ENCODE results near the gene SPATA24. TPM values are rescaled to one million over a fixed set of nuclear protein-coding genes. Genes with fewer than 3 reads are reported as not detected.

Gene SPATA24
- total and polyA plus RNA-seq, 2 of the 13 experiments (the other 11 are each of a cell fraction or from before 2014, with no cell fraction given) = 6.0 to 11.1 TPM

DNA sequence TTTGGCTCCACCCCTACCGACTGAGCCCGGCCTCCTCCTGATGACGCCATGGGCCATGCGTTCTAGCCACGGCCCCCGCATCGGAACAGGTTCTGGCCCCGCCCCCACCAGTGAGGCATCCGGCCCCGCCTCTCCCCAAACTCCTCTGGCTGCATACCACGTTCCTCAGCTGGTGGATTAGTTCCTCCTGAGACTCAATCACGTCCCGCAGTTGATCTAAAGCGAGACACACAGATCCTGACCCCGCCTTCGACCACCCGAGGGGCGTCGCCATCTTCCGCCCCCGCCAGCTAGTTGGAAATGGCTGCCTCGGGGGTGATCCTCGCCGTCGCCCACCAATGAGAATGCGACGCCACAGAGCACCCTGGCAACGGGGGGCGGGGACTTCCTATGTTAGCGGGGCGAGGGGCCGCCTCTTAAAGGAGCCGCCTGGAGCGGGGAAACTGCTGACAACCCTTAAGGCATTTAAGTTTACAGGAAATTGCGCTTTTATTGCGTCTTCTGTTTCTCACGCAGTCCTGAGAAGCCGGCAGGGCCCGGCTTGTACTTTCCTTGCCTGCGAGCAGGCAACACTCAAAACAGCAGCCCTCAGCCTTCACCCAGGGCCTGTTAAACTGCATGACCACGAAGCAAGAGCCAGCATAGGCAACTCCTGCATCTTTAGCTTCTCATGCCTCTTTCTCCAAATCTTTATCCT lies at the start of gene SPATA24 (continued):
- TF ChIP-seq FOXJ3 (CRISPR knock-in tag; IDR thresholded peaks at IDR 0.05; ENCODE audit: borderline replicate concordance) = no peak
- TF ChIP-seq, protein P1, sequence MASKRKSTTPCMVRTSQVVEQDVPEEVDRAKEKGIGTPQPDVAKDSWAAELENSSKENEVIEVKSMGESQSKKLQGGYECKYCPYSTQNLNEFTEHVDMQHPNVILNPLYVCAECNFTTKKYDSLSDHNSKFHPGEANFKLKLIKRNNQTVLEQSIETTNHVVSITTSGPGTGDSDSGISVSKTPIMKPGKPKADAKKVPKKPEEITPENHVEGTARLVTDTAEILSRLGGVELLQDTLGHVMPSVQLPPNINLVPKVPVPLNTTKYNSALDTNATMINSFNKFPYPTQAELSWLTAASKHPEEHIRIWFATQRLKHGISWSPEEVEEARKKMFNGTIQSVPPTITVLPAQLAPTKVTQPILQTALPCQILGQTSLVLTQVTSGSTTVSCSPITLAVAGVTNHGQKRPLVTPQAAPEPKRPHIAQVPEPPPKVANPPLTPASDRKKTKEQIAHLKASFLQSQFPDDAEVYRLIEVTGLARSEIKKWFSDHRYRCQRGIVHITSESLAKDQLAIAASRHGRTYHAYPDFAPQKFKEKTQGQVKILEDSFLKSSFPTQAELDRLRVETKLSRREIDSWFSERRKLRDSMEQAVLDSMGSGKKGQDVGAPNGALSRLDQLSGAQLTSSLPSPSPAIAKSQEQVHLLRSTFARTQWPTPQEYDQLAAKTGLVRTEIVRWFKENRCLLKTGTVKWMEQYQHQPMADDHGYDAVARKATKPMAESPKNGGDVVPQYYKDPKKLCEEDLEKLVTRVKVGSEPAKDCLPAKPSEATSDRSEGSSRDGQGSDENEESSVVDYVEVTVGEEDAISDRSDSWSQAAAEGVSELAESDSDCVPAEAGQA (IDR thresholded peaks at IDR 0.05; ENCODE audit: low read depth) = peak; percentile 75
- TF ChIP-seq, protein P1 (CRISPR knock-in tag; IDR thresholded peaks at IDR 0.05; ENCODE audit: borderline replicate concordance) = no peak
- 0 out of 2 replicates have a peak, but pooled peaks have one; percentile 23 for TF ChIP-seq ZNF232 (CRISPR knock-in tag; IDR thresholded peaks at IDR 0.05; ENCODE audit: borderline replicate concordance)
- TF ChIP-seq PHF8 (CRISPR knock-in tag; IDR thresholded peaks at IDR 0.05) = peak; percentile 65; the same call in 1 of the 2 replicates
- TF ChIP-seq MYC (CRISPR knock-in tag; IDR thresholded peaks at IDR 0.05; ENCODE audit: borderline replicate concordance) = peak; percentile 66; the same call in 1 of the 2 replicates
- TF ChIP-seq HDAC2 (CRISPR knock-in tag; IDR thresholded peaks at IDR 0.05) = peak; percentile 12; the same call in 1 of the 2 replicates
- TF ChIP-seq, protein P2, sequence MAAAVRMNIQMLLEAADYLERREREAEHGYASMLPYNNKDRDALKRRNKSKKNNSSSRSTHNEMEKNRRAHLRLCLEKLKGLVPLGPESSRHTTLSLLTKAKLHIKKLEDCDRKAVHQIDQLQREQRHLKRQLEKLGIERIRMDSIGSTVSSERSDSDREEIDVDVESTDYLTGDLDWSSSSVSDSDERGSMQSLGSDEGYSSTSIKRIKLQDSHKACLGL (CRISPR knock-in tag; IDR thresholded peaks at IDR 0.05) = peak; percentile 77; the same call in 1 of the 2 replicates
- TF ChIP-seq, protein P3, sequence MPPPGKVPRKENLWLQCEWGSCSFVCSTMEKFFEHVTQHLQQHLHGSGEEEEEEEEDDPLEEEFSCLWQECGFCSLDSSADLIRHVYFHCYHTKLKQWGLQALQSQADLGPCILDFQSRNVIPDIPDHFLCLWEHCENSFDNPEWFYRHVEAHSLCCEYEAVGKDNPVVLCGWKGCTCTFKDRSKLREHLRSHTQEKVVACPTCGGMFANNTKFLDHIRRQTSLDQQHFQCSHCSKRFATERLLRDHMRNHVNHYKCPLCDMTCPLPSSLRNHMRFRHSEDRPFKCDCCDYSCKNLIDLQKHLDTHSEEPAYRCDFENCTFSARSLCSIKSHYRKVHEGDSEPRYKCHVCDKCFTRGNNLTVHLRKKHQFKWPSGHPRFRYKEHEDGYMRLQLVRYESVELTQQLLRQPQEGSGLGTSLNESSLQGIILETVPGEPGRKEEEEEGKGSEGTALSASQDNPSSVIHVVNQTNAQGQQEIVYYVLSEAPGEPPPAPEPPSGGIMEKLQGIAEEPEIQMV (CRISPR knock-in tag; IDR thresholded peaks at IDR 0.05; ENCODE audit: low read depth) = no peak
- TF ChIP-seq NFYB (CRISPR knock-in tag; IDR thresholded peaks at IDR 0.05) = peak; percentile 86
- TF ChIP-seq STAG1 (CRISPR knock-in tag; IDR thresholded peaks at IDR 0.05) = no peak
- no peak for TF ChIP-seq ZNF652 (CRISPR knock-in tag; IDR thresholded peaks at IDR 0.05; ENCODE audit: borderline replicate concordance, low read depth)
- no peak for TF ChIP-seq GABPA (IDR thresholded peaks at IDR 0.05; ENCODE audit: low read depth, low read length)
- TF ChIP-seq GABPA (CRISPR knock-in tag; IDR thresholded peaks at IDR 0.05; ENCODE audit: low read depth) = peak; percentile 79
- TF ChIP-seq, protein P4, sequence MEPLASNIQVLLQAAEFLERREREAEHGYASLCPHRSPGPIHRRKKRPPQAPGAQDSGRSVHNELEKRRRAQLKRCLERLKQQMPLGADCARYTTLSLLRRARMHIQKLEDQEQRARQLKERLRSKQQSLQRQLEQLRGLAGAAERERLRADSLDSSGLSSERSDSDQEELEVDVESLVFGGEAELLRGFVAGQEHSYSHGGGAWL (CRISPR knock-in tag; IDR thresholded peaks at IDR 0.05) = no peak
- TF ChIP-seq, protein P5, sequence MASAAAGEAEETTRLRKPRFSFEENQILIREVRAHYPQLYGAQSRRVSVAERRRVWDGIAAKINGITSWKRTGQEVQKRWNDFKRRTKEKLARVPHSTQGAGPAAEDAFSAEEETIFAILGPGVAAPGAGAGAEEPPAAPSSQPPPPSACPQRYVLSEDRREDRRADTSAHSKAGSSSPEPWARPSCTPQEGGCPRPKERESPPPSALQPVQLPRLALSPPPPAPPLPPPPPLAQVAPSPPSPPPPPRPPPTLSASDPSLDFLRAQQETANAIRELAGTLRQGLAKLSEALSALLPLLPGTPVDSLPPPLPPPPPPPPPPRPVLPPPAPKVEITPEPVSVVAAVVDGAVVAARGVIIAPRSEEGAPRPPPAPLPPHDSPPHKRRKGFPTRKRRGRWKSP (CRISPR knock-in tag; IDR thresholded peaks at IDR 0.05) = peak; percentile 33; the same call in 1 of the 2 replicates
- peak; percentile 86 for TF ChIP-seq ELF1 (CRISPR knock-in tag; IDR thresholded peaks at IDR 0.05)
- TF ChIP-seq ZNF530 (CRISPR knock-in tag; IDR thresholded peaks at IDR 0.05; ENCODE audit: low read depth) = no peak
- TF ChIP-seq TBP (CRISPR knock-in tag; IDR thresholded peaks at IDR 0.05) = no peak
- TF ChIP-seq ZNF292 (CRISPR knock-in tag; IDR thresholded peaks at IDR 0.05; ENCODE audit: borderline replicate concordance, low read depth) = no peak

Measured in HepG2 (cell line).